ENCODE measurements around the gene KRTAP2-4.
"Not testable (repeated sequence)": the region's sequence is repeated elsewhere in the genome, so short reads cannot be mapped to it uniquely, and the experiment has no call there.

DNA sequence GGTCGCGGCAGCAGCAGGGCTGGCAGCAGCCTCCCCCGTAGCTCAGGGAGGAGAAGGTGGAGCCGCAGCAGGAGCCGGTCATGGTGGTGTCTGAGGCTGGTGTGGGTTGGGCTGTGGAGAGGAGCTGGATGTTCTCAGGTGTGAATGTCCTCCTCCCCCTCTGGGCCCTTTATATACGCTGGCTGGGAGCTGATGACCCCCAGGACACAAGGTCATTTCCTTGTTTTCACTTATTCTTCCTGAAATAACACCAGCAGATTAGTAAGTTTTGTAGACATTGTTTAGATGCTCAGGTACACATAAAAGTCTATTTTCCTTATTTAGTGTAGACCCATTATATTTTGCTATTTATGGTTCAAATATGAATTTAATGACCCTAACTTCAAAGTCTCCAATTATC, 10.5 kb downstream of the KRTAP2-4 start, which contains the start of gene KRTAP2-2:
- TF ChIP-seq POLR2AphosphoS5 (IDR thresholded peaks at IDR 0.05; ENCODE audit: borderline replicate concordance, low read depth, low read length); EZH2 (IDR thresholded peaks at IDR 0.05); FOXP2 (optimal IDR thresholded peaks at IDR 0.05; ENCODE audit: control extremely low read depth, extremely low read length, insufficient read depth): not testable (repeated sequence)
